ENCODE results near the gene IGF2R.

The IGF2R gene

GRCh38 chr6:160142115-160142715, 173.3 kb downstream of the IGF2R start:
- H3K27me3 ChIP-seq (ENCODE audit: control insufficient read depth in 1 of 2, insufficient read depth in 2 of 2, low read length in 2 of 2), result no peaks in the 10 kb centered on the region
- no peaks in the 10 kb centered on the region for H3K4me1 ChIP-seq (ENCODE audit: control insufficient read depth in 1 of 2, insufficient read depth in 2 of 2, low read length in 2 of 2)
- no peak overlapping the region for H3K4me3 ChIP-seq (ENCODE audit: low read depth in 1 of 2, low read length in 2 of 2)
- H3K9me3 ChIP-seq (ENCODE audit: control insufficient read depth in 1 of 2, low read length in 2 of 2), result no peaks in the 10 kb centered on the region
- H3K9ac ChIP-seq (ENCODE audit: low read depth in 1 of 2, low read length in 2 of 2), result no peak overlapping the region
- H3K27ac ChIP-seq (ENCODE audit: low read depth, low read length), result no peak overlapping the region
- peaks cover 0 to 2% of the 10 kb centered on the region in 2 donors for H3K36me3 ChIP-seq (ENCODE audit: control insufficient read depth in 1 of 2, insufficient read depth in 2 of 2, low read length in 2 of 2)

GRCh38 chr6:160146454-160147145, 177.7 kb downstream of the IGF2R start:
- no peaks in the 10 kb centered on the region for H3K4me1 ChIP-seq (ENCODE audit: control insufficient read depth in 1 of 2, insufficient read depth in 2 of 2, low read length in 2 of 2)
- no peak overlapping the region for H3K9ac ChIP-seq (ENCODE audit: low read depth in 1 of 2, low read length in 2 of 2)
- no peaks in the 10 kb centered on the region for H3K9me3 ChIP-seq (ENCODE audit: control insufficient read depth in 1 of 2, low read length in 2 of 2)
- H3K27ac ChIP-seq (ENCODE audit: low read depth, low read length), result no peak overlapping the region
- peaks cover 0 to 2% of the 10 kb centered on the region in 2 donors for H3K36me3 ChIP-seq (ENCODE audit: control insufficient read depth in 1 of 2, insufficient read depth in 2 of 2, low read length in 2 of 2)
- no peaks in the 10 kb centered on the region for H3K27me3 ChIP-seq (ENCODE audit: control insufficient read depth in 1 of 2, insufficient read depth in 2 of 2, low read length in 2 of 2)
- H3K4me3 ChIP-seq (ENCODE audit: low read depth in 1 of 2, low read length in 2 of 2), result no peak overlapping the region

- Histone ChIP-seq H3K4me1 (ENCODE audit: control insufficient read depth in 1 of 2, insufficient read depth in 2 of 2, low read length in 2 of 2) (no peaks in the 10 kb centered on the region), H3K4me3 (ENCODE audit: low read depth in 1 of 2, low read length in 2 of 2) (no peak overlapping the region), H3K9ac (ENCODE audit: low read depth in 1 of 2, low read length in 2 of 2) (no peak overlapping the region), H3K27ac (ENCODE audit: low read depth, low read length) (no peak overlapping the region), H3K9me3 (ENCODE audit: control insufficient read depth in 1 of 2, low read length in 2 of 2) (no peaks in the 10 kb centered on the region), H3K36me3 (ENCODE audit: control insufficient read depth in 1 of 2, insufficient read depth in 2 of 2, low read length in 2 of 2) (peaks cover 0 to 2% of the 10 kb centered on the region in 2 donors), H3K27me3 (ENCODE audit: control insufficient read depth in 1 of 2, insufficient read depth in 2 of 2, low read length in 2 of 2) (no peaks in the 10 kb centered on the region)
Observed at GRCh38 chr6:160147146-160147536, 178.3 kb downstream of the IGF2R start.

GRCh38 chr6:160154471-160154870, 185.6 kb downstream of the IGF2R start:
- Histone ChIP-seq H3K9ac (ENCODE audit: low read depth in 1 of 2, low read length in 2 of 2) (no peak overlapping the region), H3K27ac (ENCODE audit: low read depth, low read length) (no peak overlapping the region), H3K27me3 (ENCODE audit: control insufficient read depth in 1 of 2, insufficient read depth in 2 of 2, low read length in 2 of 2) (no peaks in the 10 kb centered on the region), H3K9me3 (ENCODE audit: control insufficient read depth in 1 of 2, low read length in 2 of 2) (no peaks in the 10 kb centered on the region), H3K4me1 (ENCODE audit: control insufficient read depth in 1 of 2, insufficient read depth in 2 of 2, low read length in 2 of 2) (no peaks in the 10 kb centered on the region), H3K4me3 (ENCODE audit: low read depth in 1 of 2, low read length in 2 of 2) (no peak overlapping the region), H3K36me3 (ENCODE audit: control insufficient read depth in 1 of 2, insufficient read depth in 2 of 2, low read length in 2 of 2) (no peaks in the 10 kb centered on the region)

GRCh38 chr6:160156842-160157241, 188.0 kb downstream of the IGF2R start:
- no peaks in the 10 kb centered on the region for H3K27me3 ChIP-seq (ENCODE audit: control insufficient read depth in 1 of 2, insufficient read depth in 2 of 2, low read length in 2 of 2)
- H3K4me1 ChIP-seq (ENCODE audit: control insufficient read depth in 1 of 2, insufficient read depth in 2 of 2, low read length in 2 of 2), result no peaks in the 10 kb centered on the region
- no peak overlapping the region for H3K9ac ChIP-seq (ENCODE audit: low read depth in 1 of 2, low read length in 2 of 2)
- no peak overlapping the region for H3K27ac ChIP-seq (ENCODE audit: low read depth, low read length)
- no peaks in the 10 kb centered on the region for H3K9me3 ChIP-seq (ENCODE audit: control insufficient read depth in 1 of 2, low read length in 2 of 2)
- H3K36me3 ChIP-seq (ENCODE audit: control insufficient read depth in 1 of 2, insufficient read depth in 2 of 2, low read length in 2 of 2), result no peaks in the 10 kb centered on the region
- H3K4me3 ChIP-seq (ENCODE audit: low read depth in 1 of 2, low read length in 2 of 2), result no peak overlapping the region

- Histone ChIP-seq H3K36me3 (ENCODE audit: control insufficient read depth in 1 of 2, insufficient read depth in 2 of 2, low read length in 2 of 2) (no peaks in the 10 kb centered on the region), H3K27ac (ENCODE audit: low read depth, low read length) (no peak overlapping the region), H3K27me3 (ENCODE audit: control insufficient read depth in 1 of 2, insufficient read depth in 2 of 2, low read length in 2 of 2) (no peaks in the 10 kb centered on the region), H3K4me3 (ENCODE audit: low read depth in 1 of 2, low read length in 2 of 2) (no peak overlapping the region), H3K9ac (ENCODE audit: low read depth in 1 of 2, low read length in 2 of 2) (no peak overlapping the region), H3K4me1 (ENCODE audit: control insufficient read depth in 1 of 2, insufficient read depth in 2 of 2, low read length in 2 of 2) (no peaks in the 10 kb centered on the region), H3K9me3 (ENCODE audit: control insufficient read depth in 1 of 2, low read length in 2 of 2) (no peaks in the 10 kb centered on the region)
Observed at GRCh38 chr6:160160450-160160849, 191.6 kb downstream of the IGF2R start.

Measured in duodenal mucosa (tissue), 2 donors.